HG02981 (cell line): ENCODE results near the gene MIPOL1.

Experiments used
- ATAC-seq: cut with Tn5 transposase; IDR thresholded peaks from one replicate; pipeline ENCODE4 v1.9.1; 2021; ENCODE audit warnings: mild to moderate bottlenecking, moderate library complexity; ENCODE audit not compliant: unreplicated experiment

The MIPOL1 gene

GRCh38 chr14:37583358-37584210, 385.8 kb downstream of the MIPOL1 start:
- ATAC-seq: no peak

GRCh38 chr14:37584211-37585100, 386.7 kb downstream of the MIPOL1 start:
- no peak for ATAC-seq

GRCh38 chr14:37585101-37585511, 387.4 kb downstream of the MIPOL1 start:
- no peak for ATAC-seq

- no peak for ATAC-seq
Observed at GRCh38 chr14:37585971-37586796, 388.4 kb downstream of the MIPOL1 start.

- ATAC-seq: no peak
Observed at GRCh38 chr14:37586797-37587130, 389.0 kb downstream of the MIPOL1 start.

- no peak for ATAC-seq
Observed at GRCh38 chr14:37587131-37587803, 389.5 kb downstream of the MIPOL1 start.

- no peak for ATAC-seq
Observed at GRCh38 chr14:37587881-37588666, 390.3 kb downstream of the MIPOL1 start.

- no peak for ATAC-seq
Observed at GRCh38 chr14:37588667-37588955, 390.9 kb downstream of the MIPOL1 start.

- no peak for ATAC-seq
Observed at GRCh38 chr14:37588956-37589714, 391.4 kb downstream of the MIPOL1 start.

- no peak for ATAC-seq
Observed at GRCh38 chr14:37589715-37590427, 392.1 kb downstream of the MIPOL1 start.

GRCh38 chr14:37590428-37591139, 392.8 kb downstream of the MIPOL1 start:
- no peak for ATAC-seq

GRCh38 chr14:37591311-37591940, 393.7 kb downstream of the MIPOL1 start:
- no peak for ATAC-seq

- no peak for ATAC-seq
Observed at GRCh38 chr14:37591941-37592481, 394.3 kb downstream of the MIPOL1 start.

- no peak for ATAC-seq
Observed at GRCh38 chr14:37592482-37593408, 395.0 kb downstream of the MIPOL1 start.

- ATAC-seq: no peak
Observed at GRCh38 chr14:37593511-37594237, 395.9 kb downstream of the MIPOL1 start.
